ENCODE results near the gene PNPLA2. TPM values are rescaled to one million over a fixed set of nuclear protein-coding genes. Genes with fewer than 3 reads are reported as not detected.
A peak's percentile ranks its signal among the peaks of the same experiment; 100 is the strongest.

The PNPLA2 gene
- total RNA-seq, 1 experiment from 2014 or later, result 45.4 TPM

GRCh38 chr11:797296-798092 lies 21.2 kb upstream of the PNPLA2 start:
- DNase-seq (ENCODE audit: low read depth), result peak; percentile 83

GRCh38 chr11:798093-798713 lies 20.5 kb upstream of the PNPLA2 start, which contains the start of gene SLC25A22:
Gene SLC25A22, minus strand, starts transcription at chr11:798281. Its CDS starts 3,275 bp downstream, at chr11:795006.
- DNase-seq (ENCODE audit: low read depth), result peak; percentile 67

GRCh38 chr11:799641-800316 lies 18.9 kb upstream of the PNPLA2 start:
- no peak for DNase-seq (ENCODE audit: low read depth)

GRCh38 chr11:800473-800872 lies 18.2 kb upstream of the PNPLA2 start:
- DNase-seq (ENCODE audit: low read depth), result no peak

- DNase-seq (ENCODE audit: low read depth), result no peak
Measured at GRCh38 chr11:801097-801780, 17.5 kb upstream of the PNPLA2 start.

- DNase-seq (ENCODE audit: low read depth), result no peak
Measured at GRCh38 chr11:802018-802617, 16.6 kb upstream of the PNPLA2 start.

- DNase-seq (ENCODE audit: low read depth), result no peak
Measured at GRCh38 chr11:802693-803466, 15.8 kb upstream of the PNPLA2 start.

- no peak for DNase-seq (ENCODE audit: low read depth)
Measured at GRCh38 chr11:803467-803742, 15.3 kb upstream of the PNPLA2 start.

GRCh38 chr11:803770-804598 lies 14.7 kb upstream of the PNPLA2 start:
- DNase-seq (ENCODE audit: low read depth), result no peak

GRCh38 chr11:804599-804964 lies 14.1 kb upstream of the PNPLA2 start:
- no peak for DNase-seq (ENCODE audit: low read depth)

GRCh38 chr11:808427-809286 lies 10.1 kb upstream of the PNPLA2 start:
- DNase-seq (ENCODE audit: low read depth), result peak; percentile 85

GRCh38 chr11:809287-810039 lies 9.3 kb upstream of the PNPLA2 start, which contains the start of gene RPLP2:
Gene RPLP2, plus strand, starts transcription at chr11:809967. Its CDS starts 268 bp downstream, at chr11:810235.
- peak; percentile 96 for DNase-seq (ENCODE audit: low read depth)

GRCh38 chr11:810040-810567 lies 8.6 kb upstream of the PNPLA2 start:
- no peak for DNase-seq (ENCODE audit: low read depth)

GRCh38 chr11:811446-812245 lies 7.1 kb upstream of the PNPLA2 start:
- DNase-seq (ENCODE audit: low read depth), result peak; percentile 68

- no peak for DNase-seq (ENCODE audit: low read depth)
Measured at GRCh38 chr11:812390-812789, 6.3 kb upstream of the PNPLA2 start.

- DNase-seq (ENCODE audit: low read depth), result no peak
Measured at GRCh38 chr11:813072-813455, 5.7 kb upstream of the PNPLA2 start.

GRCh38 chr11:813456-814096 lies 5.1 kb upstream of the PNPLA2 start:
- no peak for DNase-seq (ENCODE audit: low read depth)

All from LHCN-M2 (cell line).